Measurements from ENCODE around the gene CHRNG. TPM values are rescaled to one million over a fixed set of nuclear protein-coding genes. Genes with fewer than 3 reads are reported as not detected.

CHRNG gene
- total RNA-seq, 2 donors from 2014 or later, result not detected

DNA sequence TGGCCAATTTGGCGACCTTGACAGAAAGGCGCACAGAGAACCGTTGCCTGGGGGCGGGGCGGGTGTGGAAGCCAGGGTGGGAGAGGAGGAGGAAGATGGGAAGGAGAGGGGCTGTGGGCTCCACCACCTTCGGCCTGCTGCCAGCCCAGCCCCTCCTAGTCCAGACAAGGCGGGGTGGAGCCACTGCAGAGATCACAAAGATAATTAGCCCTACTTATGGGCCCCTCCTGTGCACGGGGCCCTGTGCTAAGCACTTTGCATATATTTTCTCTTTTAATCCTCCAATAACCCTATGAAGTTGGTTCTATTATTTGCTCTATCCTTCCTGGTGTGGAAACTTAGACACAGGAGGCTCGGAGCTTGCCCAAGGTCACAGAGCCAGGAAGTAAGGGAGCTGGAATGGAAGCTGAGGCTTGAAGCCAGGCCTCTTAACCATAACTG lies 38.1 kb upstream of the CHRNG start:
- no peak overlapping the region for H3K4me3 Mint-ChIP-seq

DNA sequence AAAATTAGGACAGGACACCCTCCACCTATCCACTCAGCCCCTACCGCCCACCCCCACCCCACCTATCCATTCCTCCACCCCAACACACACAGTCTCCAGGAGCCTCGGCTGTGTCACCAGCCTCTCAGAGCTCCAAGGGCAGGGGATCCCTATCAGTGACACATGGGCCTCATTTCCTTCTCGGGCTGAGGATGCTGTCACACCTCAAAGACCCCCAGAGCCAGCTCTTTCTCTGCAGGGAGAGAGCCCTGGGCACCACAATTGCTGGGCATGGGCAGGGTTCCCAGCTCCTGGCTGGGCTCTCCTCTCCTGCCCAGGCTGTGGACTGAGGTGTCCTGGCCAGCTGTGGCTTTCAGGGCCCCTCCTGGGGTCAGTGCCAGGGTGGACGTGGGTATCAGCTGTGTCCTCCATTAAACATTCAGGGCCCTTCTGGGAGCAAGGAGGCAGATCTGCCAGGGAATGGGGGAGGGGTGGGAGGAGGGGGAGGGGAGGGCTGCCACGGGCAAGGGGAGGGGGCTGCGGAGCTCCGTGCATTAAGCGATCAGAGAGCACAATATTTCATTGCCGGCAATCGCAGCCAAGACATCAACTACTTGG lies 37.6 kb upstream of the CHRNG start:
- H3K36me3 ChIP-seq (ENCODE audit: control insufficient read depth, insufficient read depth, low read length), result no peaks in the 10 kb centered on the region
- DNase-seq, result no peak
- no peak overlapping the region for H3K9ac ChIP-seq (ENCODE audit: extremely low read depth, low read length, poor library complexity, severe bottlenecking)
- H3K27me3 ChIP-seq (ENCODE audit: control insufficient read depth, insufficient read depth, low read length, poor library complexity, severe bottlenecking), result peaks cover 55% of the 10 kb centered on the region
- no peak overlapping the region for H3K27ac ChIP-seq (ENCODE audit: low read depth, low read length)
- Mint-ChIP-seq H3K27me3 (ENCODE audit: insufficient read depth) (peaks cover 61% of the 10 kb centered on the region), H3K4me1 (peaks cover 4% of the 10 kb centered on the region), H3K27ac (no peak overlapping the region), H3K36me3 (ENCODE audit: low read depth) (no peaks in the 10 kb centered on the region), H3K4me3 (peak overlapping the region; percentile 55), H3K9me3 (no peaks in the 10 kb centered on the region)
- H3K4me3 ChIP-seq (ENCODE audit: low read length), result no peak overlapping the region
- TF ChIP-seq, protein P1, sequence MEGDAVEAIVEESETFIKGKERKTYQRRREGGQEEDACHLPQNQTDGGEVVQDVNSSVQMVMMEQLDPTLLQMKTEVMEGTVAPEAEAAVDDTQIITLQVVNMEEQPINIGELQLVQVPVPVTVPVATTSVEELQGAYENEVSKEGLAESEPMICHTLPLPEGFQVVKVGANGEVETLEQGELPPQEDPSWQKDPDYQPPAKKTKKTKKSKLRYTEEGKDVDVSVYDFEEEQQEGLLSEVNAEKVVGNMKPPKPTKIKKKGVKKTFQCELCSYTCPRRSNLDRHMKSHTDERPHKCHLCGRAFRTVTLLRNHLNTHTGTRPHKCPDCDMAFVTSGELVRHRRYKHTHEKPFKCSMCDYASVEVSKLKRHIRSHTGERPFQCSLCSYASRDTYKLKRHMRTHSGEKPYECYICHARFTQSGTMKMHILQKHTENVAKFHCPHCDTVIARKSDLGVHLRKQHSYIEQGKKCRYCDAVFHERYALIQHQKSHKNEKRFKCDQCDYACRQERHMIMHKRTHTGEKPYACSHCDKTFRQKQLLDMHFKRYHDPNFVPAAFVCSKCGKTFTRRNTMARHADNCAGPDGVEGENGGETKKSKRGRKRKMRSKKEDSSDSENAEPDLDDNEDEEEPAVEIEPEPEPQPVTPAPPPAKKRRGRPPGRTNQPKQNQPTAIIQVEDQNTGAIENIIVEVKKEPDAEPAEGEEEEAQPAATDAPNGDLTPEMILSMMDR (conservative IDR thresholded peaks at IDR 0.05), result no peak
- no peaks in the 10 kb centered on the region for H3K9me3 ChIP-seq (ENCODE audit: control insufficient read depth, low read length)
- H3K4me1 ChIP-seq (ENCODE audit: control insufficient read depth, insufficient read depth, low read length), result peaks cover 3% of the 10 kb centered on the region
- WGBS, 2 experiments (ENCODE audit: insufficient coverage in 1 of 2, insufficient read length in 1 of 2), result 30 to 38% methylated on average over 4 to 10 of the region's 10 CpGs

More for the DNA sequence above, 38.1 kb upstream of the CHRNG start:
- Histone ChIP-seq H3K27ac (ENCODE audit: low read depth, low read length) (no peak overlapping the region), H3K36me3 (ENCODE audit: control insufficient read depth, insufficient read depth, low read length) (no peaks in the 10 kb centered on the region), H3K9me3 (ENCODE audit: control insufficient read depth, low read length) (no peaks in the 10 kb centered on the region), H3K4me3 (ENCODE audit: low read length) (no peak overlapping the region), H3K27me3 (ENCODE audit: control insufficient read depth, insufficient read depth, low read length, poor library complexity, severe bottlenecking) (peaks cover 49% of the 10 kb centered on the region), H3K9ac (ENCODE audit: extremely low read depth, low read length, poor library complexity, severe bottlenecking) (no peak overlapping the region), H3K4me1 (ENCODE audit: control insufficient read depth, insufficient read depth, low read length) (peaks cover 3% of the 10 kb centered on the region)
- peaks cover 4% of the 10 kb centered on the region for H3K4me1 Mint-ChIP-seq
- H3K27ac Mint-ChIP-seq, result no peak overlapping the region
- peaks cover 56% of the 10 kb centered on the region for H3K27me3 Mint-ChIP-seq (ENCODE audit: insufficient read depth)
- H3K9me3 Mint-ChIP-seq, result no peaks in the 10 kb centered on the region
- TF ChIP-seq, protein P1 (conservative IDR thresholded peaks at IDR 0.05), result no peak
- WGBS, 2 experiments (ENCODE audit: insufficient coverage in 1 of 2, insufficient read length in 1 of 2), result 87 to 94% methylated on average over 7 to 9 of the region's 9 CpGs
- no peaks in the 10 kb centered on the region for H3K36me3 Mint-ChIP-seq (ENCODE audit: low read depth)
- DNase-seq, result no peak

DNA sequence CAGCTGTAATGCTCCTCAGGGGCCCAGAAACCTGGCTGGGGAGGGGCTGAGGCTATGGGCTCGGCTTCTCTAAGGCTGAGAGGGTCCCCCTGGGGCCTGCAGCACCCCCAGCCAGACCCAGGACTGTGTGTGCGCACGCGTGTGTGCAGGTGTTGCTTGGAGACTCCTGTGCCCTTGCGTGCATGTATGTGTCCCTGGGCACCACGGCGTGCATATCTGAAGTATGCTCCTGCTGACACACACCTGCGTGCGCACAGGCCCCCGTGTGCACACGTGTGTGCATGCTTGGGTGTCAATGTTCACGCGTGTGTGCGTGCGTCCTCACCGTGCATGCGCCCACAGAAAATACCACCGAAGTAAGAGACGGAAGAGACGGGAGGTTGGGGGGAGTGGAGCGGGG lies 37.0 kb upstream of the CHRNG start:
- no peak overlapping the region for H3K9ac ChIP-seq (ENCODE audit: extremely low read depth, low read length, poor library complexity, severe bottlenecking)
- WGBS, 2 experiments (ENCODE audit: insufficient coverage in 1 of 2, insufficient read length in 1 of 2), result 0 to 11% methylated on average over 2 to 18 of the region's 21 CpGs
- no peak overlapping the region for H3K4me3 ChIP-seq (ENCODE audit: low read length)
- no peaks in the 10 kb centered on the region for H3K36me3 ChIP-seq (ENCODE audit: control insufficient read depth, insufficient read depth, low read length)
- H3K27ac ChIP-seq (ENCODE audit: low read depth, low read length), result no peak overlapping the region
- H3K4me1 ChIP-seq (ENCODE audit: control insufficient read depth, insufficient read depth, low read length), result peaks cover 3% of the 10 kb centered on the region
- no peak for DNase-seq
- Mint-ChIP-seq H3K4me1 (peaks cover 4% of the 10 kb centered on the region), H3K27ac (no peak overlapping the region), H3K9me3 (no peaks in the 10 kb centered on the region), H3K4me3 (peak overlapping the region; percentile 55), H3K36me3 (ENCODE audit: low read depth) (no peaks in the 10 kb centered on the region), H3K27me3 (ENCODE audit: insufficient read depth) (peaks cover 64% of the 10 kb centered on the region)
- H3K9me3 ChIP-seq (ENCODE audit: control insufficient read depth, low read length), result no peaks in the 10 kb centered on the region
- TF ChIP-seq, protein P1 (conservative IDR thresholded peaks at IDR 0.05), result no peak
- H3K27me3 ChIP-seq (ENCODE audit: control insufficient read depth, insufficient read depth, low read length, poor library complexity, severe bottlenecking), result peaks cover 61% of the 10 kb centered on the region

All from endodermal cell (in vitro differentiated cells).